Left ventricle myocardium inferior (tissue), 1 donor: ENCODE data around the gene MICAL3. TPM values are rescaled to one million over a fixed set of nuclear protein-coding genes. Genes with fewer than 3 reads are reported as not detected.

Experiments
- DNase-seq: peaks from one replicate; pipeline ENCODE4 v3.0.0-alpha.2; 2020
- H3K27ac ChIP-seq: fragments of 200-600 bp; replicated peaks from 2 replicates; pipeline ENCODE4 v1.8.0; 2021
- H3K27me3 ChIP-seq: fragments of 200-600 bp; 2 replicates; pipeline ENCODE4 v1.8.0; 2021; ENCODE audit warnings: low read depth
- H3K36me3 ChIP-seq: fragments of 200-600 bp; 2 replicates; pipeline ENCODE4 v1.8.0; 2021
- H3K4me1 ChIP-seq: fragments of 200-600 bp; 2 replicates; pipeline ENCODE4 v1.8.0; 2021
- H3K4me3 ChIP-seq: fragments of 200-600 bp; 2 replicates; pipeline ENCODE4 v1.8.0; 2021; ENCODE audit warnings: mild to moderate bottlenecking, moderate library complexity
- H3K9me3 ChIP-seq: fragments of 200-600 bp; replicated peaks from 2 replicates; pipeline ENCODE4 v1.8.0; 2021
- intact Hi-C: fragments of 100-400 bp; cut with micrococcal nuclease; formaldehyde crosslinking; loops from one replicate; pipeline ENCODE4 v1.11.0; 2022
- total RNA-seq: library from RNA; stranded (reverse); fragmentation: NEBNext Ultra II Directional; extraction: Animal tissue kit (Norgen Biotek cat#: 25700); gene quantifications from one replicate; pipeline ENCODE4 v1.2.1, GENCODE V29; 2021
- TF ChIP-seq, protein P1 (sequence below): fragments of 200-600 bp; IDR thresholded peaks from 2 replicates; pipeline ENCODE4 v1.8.0; 2021; ENCODE audit warnings: antibody characterized with exemption, mild to moderate bottlenecking, borderline replicate concordance
- donor health status: DM: no; HTN: yes; CAD: no; lungs with severe emphysema.

Gene MICAL3
- total RNA-seq, 1 donor from 2014 or later, result 92.5 TPM

DNA sequence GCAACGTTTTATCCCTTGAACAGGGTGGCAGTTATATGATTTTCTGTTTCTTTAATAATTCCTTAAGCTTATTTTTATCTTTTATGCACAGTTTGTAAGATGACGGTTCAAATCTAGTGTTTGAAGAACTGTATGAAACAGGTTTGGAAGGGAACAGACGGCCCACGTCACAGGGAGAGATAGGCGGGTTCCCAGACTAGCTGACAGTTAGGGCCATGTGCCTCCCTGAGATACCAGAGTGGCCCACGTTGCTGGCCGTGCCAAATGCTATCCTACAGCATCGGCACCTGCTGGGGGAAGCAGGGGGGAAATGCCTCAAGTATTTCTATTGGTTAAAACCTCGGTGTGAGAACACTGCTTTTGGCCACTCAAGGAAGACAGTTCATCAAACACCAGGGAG, 199.9 kb downstream of the MICAL3 start:
- Histone ChIP-seq H3K9me3 (no peaks in the 10 kb centered on the region), H3K4me3 (no peak overlapping the region), H3K27me3 (no peaks in the 10 kb centered on the region), H3K36me3 (peaks cover 53% of the 10 kb centered on the region), H3K27ac (peak overlapping the region; percentile 58), H3K4me1 (peaks cover 30% of the 10 kb centered on the region)
- DNase-seq, result peak; percentile 53
- TF ChIP-seq, protein P1, sequence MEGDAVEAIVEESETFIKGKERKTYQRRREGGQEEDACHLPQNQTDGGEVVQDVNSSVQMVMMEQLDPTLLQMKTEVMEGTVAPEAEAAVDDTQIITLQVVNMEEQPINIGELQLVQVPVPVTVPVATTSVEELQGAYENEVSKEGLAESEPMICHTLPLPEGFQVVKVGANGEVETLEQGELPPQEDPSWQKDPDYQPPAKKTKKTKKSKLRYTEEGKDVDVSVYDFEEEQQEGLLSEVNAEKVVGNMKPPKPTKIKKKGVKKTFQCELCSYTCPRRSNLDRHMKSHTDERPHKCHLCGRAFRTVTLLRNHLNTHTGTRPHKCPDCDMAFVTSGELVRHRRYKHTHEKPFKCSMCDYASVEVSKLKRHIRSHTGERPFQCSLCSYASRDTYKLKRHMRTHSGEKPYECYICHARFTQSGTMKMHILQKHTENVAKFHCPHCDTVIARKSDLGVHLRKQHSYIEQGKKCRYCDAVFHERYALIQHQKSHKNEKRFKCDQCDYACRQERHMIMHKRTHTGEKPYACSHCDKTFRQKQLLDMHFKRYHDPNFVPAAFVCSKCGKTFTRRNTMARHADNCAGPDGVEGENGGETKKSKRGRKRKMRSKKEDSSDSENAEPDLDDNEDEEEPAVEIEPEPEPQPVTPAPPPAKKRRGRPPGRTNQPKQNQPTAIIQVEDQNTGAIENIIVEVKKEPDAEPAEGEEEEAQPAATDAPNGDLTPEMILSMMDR, result no peak
- intact Hi-C loops, result no loop called here

DNA sequence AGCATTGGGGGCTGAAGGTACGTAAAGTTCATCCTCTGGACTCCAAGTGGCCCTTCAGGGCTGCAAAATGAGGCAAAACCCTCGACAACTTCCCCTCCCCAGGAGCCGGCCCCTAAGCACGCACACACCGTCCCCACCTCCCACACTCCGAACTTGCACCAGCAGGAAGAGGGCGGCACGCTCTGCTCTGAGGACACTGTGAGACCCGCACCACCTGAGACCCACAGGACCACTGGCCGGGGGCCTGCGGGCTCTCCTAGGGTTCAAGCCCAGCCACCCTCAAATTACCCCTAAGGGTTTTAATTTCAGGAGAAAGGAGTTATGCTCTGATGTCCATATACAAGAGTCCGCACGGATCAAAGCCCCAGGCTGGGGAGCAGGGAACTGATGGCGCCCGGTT, 200.4 kb downstream of the MICAL3 start:
- Histone ChIP-seq H3K4me1 (peaks cover 26% of the 10 kb centered on the region), H3K27ac (peak overlapping the region; percentile 58), H3K9me3 (no peaks in the 10 kb centered on the region), H3K36me3 (peaks cover 58% of the 10 kb centered on the region), H3K4me3 (no peak overlapping the region), H3K27me3 (no peaks in the 10 kb centered on the region)
- DNase-seq, result no peak
- intact Hi-C loops, result no loop called here
- TF ChIP-seq, protein P1, result no peak

DNA sequence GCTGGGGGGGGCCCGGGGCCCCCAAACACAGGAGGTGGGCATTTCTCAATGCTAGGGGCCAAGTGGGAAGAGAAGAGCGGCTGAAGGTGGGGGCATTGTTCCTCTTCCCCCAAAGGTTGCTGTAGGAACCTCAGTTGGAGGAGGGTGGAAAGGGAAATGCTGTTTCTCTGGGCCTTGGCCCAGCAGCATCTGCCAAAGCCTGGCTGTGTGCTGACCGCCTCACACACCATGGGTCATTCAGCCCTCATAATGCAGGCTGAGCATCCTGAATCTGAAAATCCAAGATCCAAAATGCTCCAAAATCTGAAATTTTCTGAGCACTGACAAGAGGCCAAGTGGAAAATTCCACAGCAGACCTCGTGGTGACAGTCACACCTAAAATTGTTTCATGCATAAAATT, 201.1 kb downstream of the MICAL3 start:
- Histone ChIP-seq H3K4me1 (peaks cover 19% of the 10 kb centered on the region), H3K4me3 (no peak overlapping the region), H3K36me3 (peaks cover 64% of the 10 kb centered on the region), H3K27ac (no peak overlapping the region), H3K9me3 (no peaks in the 10 kb centered on the region), H3K27me3 (no peaks in the 10 kb centered on the region)
- TF ChIP-seq, protein P1, result no peak
- no peak for DNase-seq
- intact Hi-C loops, result no loop called here

DNA sequence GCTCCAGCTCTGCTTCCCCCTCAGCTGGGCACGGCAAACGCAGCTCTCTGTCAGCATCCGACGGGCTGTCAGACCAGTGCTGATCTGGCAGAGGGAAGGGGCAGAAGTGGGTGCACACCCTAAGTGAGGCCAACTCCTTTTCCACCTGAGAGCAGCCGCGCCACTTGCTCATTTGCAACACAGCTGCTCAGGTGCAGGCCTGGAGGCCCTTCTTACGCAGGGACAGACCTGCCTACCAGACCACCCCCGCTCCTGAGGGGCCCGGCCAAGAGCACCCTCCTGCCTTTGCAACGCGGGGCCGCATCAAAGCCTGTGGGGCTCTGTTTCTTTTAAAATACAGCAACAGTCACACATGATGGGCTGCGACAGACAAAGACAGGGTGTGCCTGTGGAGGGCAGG, 202.3 kb downstream of the MICAL3 start:
- TF ChIP-seq, protein P1, result no peak
- H3K27ac ChIP-seq, result no peak overlapping the region
- peaks cover 65% of the 10 kb centered on the region for H3K36me3 ChIP-seq
- H3K4me3 ChIP-seq, result no peak overlapping the region
- peaks cover 15% of the 10 kb centered on the region for H3K4me1 ChIP-seq
- no peak for DNase-seq
- no peaks in the 10 kb centered on the region for H3K9me3 ChIP-seq
- intact Hi-C loops, result no loop called here
- no peaks in the 10 kb centered on the region for H3K27me3 ChIP-seq

DNA sequence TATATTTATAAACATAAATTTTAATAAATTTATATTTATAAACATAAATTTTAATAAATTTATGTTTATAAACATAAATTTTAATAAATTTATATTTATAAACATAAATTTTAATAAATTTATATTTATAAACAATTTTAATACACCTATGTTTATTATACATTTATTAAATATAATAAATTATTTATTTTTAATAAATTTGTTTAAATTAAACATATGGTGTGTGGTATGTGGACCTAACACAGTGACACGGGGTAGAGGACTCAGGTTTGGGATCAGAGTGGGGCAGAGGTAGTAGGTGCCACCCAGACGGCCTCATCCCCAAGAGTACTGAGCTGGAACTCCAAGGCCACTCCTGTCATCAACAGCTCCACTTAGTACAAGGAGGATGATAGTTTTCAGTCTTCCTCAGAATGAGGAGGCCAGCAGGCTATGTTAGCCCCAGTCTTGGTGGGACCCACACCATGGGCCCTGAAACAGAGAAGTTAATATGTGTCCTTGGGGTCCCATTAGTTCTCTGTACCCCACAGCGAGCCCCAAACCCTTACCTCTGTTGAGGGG, 203.4 kb downstream of the MICAL3 start:
- Histone ChIP-seq H3K27me3 (no peaks in the 10 kb centered on the region), H3K27ac (no peak overlapping the region), H3K4me3 (no peak overlapping the region), H3K4me1 (peaks cover 15% of the 10 kb centered on the region), H3K36me3 (peaks cover 66% of the 10 kb centered on the region), H3K9me3 (no peaks in the 10 kb centered on the region)
- intact Hi-C loops, result no loop called here
- TF ChIP-seq, protein P1, result no peak
- no peak for DNase-seq
